Keratinocyte (primary cell): Measurements from ENCODE around the gene CFAP57. TPM values are rescaled to one million over a fixed set of nuclear protein-coding genes. Genes with fewer than 3 reads are reported as not detected.

Experiments used
- DNase-seq: peaks from one replicate; pipeline ENCODE4 v3.0.0-alpha.2; 2011; ENCODE audit warnings: low read depth, missing footprints, low spot score
- FAIRE-seq: peaks from 2 replicates; lab custom pipeline; 2011; peaks lifted over from hg19 to GRCh38; lab: Jason Lieb, UNC
- H2AFZ ChIP-seq: 2 replicates; pipeline ENCODE4 v1.6.0; 2012; ENCODE audit warnings: low read length, control low read depth, inconsistent platforms; ENCODE audit not compliant: control insufficient read depth
- H3K27ac ChIP-seq: 2 replicates; pipeline ENCODE4 v1.5.1; 2011; ENCODE audit warnings: low read length; ENCODE audit not compliant: control insufficient read depth, insufficient read depth
- H3K27me3 ChIP-seq: 3 replicates; pipeline ENCODE4 v1.6.0; 2011; ENCODE audit warnings: low read length; ENCODE audit not compliant: control insufficient read depth, insufficient read depth; ENCODE audit errors: extremely low read depth
- H3K36me3 ChIP-seq, 2 experiments: 2 replicates in 1 of 2; 3 replicates in 1 of 2; pipeline ENCODE4 v1.5.1; 2011; ENCODE audit warnings: low read length in 2 of 2, mild to moderate bottlenecking in 1 of 2; ENCODE audit not compliant: control insufficient read depth in 2 of 2, insufficient read depth in 2 of 2; ENCODE audit errors: extremely low read depth in 1 of 2
- H3K4me1 ChIP-seq: 3 replicates; pipeline ENCODE4 v1.5.1; 2011; ENCODE audit warnings: low read length; ENCODE audit not compliant: control insufficient read depth, insufficient read depth; ENCODE audit errors: extremely low read depth
- H3K4me2 ChIP-seq: 3 replicates; pipeline ENCODE4 v1.6.0; 2011; ENCODE audit warnings: low read depth, low read length; ENCODE audit not compliant: control insufficient read depth, insufficient read depth; ENCODE audit errors: extremely low read depth
- H3K4me3 ChIP-seq, 3 experiments: fragments of 200-600 bp in 1 of 3; sonication (generic) in 1 of 3; 2 replicates in 2 of 3; 3 replicates in 1 of 3; pipeline ENCODE4 v1.5.1; 2011 to 2016; ENCODE audit warnings: low read length in 3 of 3, mild to moderate bottlenecking in 3 of 3, control low read depth in 2 of 3, inconsistent platforms in 1 of 3, low read depth in 1 of 3, mixed read lengths in 1 of 3, mixed run types in 1 of 3, moderate library complexity in 1 of 3; ENCODE audit not compliant: control insufficient read depth in 2 of 3, insufficient read depth in 2 of 3; ENCODE audit errors: extremely low read depth in 1 of 3
- H3K79me2 ChIP-seq: 2 replicates; pipeline ENCODE4 v1.6.0; 2012; ENCODE audit warnings: low read length; ENCODE audit not compliant: control insufficient read depth, insufficient read depth
- H3K9ac ChIP-seq: 3 replicates; pipeline ENCODE4 v1.6.0; 2011; ENCODE audit warnings: low read length; ENCODE audit not compliant: control insufficient read depth, insufficient read depth; ENCODE audit errors: extremely low read depth
- H3K9me1 ChIP-seq: 3 replicates; pipeline ENCODE4 v1.6.0; 2011; ENCODE audit warnings: low read length; ENCODE audit not compliant: control insufficient read depth, insufficient read depth; ENCODE audit errors: extremely low read depth
- H3K9me3 ChIP-seq: 2 replicates; pipeline ENCODE4 v1.5.1; 2012; ENCODE audit warnings: low read depth, low read length; ENCODE audit not compliant: control insufficient read depth
- H4K20me1 ChIP-seq: 3 replicates; pipeline ENCODE4 v1.6.0; 2011; ENCODE audit warnings: low read length; ENCODE audit not compliant: control insufficient read depth, insufficient read depth; ENCODE audit errors: extremely low read depth
- EZH2 ChIP-seq: IDR thresholded peaks from one replicate; pipeline ENCODE4 v1.6.1; 2012; ENCODE audit warnings: inconsistent platforms, mild to moderate bottlenecking, low read length, moderate library complexity
- dilution Hi-C: fragments of 300-500 bp; cut with MboI; formaldehyde crosslinking; loops from one replicate; pipeline ENCODE4 v1.7.0; 2020; ENCODE audit warnings: low sequenced_read_pairs; ENCODE audit not compliant: extremely low pct_ligation_motif_present
- polyA plus RNA-seq, 5 experiments: library from polyadenylated mRNA; depleted of rRNA in 3 of 5; stranded (reverse) in 3 of 5; stranded (forward) in 1 of 5; unstranded in 1 of 5; fragments of >200 nt; gene quantifications; 1 replicate in 1 of 5; 2 replicates in 3 of 5; 3 replicates in 1 of 5; pipeline versions ENCODE4 v1.2.1 to v1.2.3, GENCODE V29; 2011 to 2012; ENCODE audit warnings: missing spikeins in 2 of 5, low read depth in 1 of 5, low replicate concordance in 1 of 5
- TF ChIP-seq, protein P1 (sequence below), 3 experiments: IDR thresholded peaks in 1 of 3; conservative IDR thresholded peaks in 1 of 3; optimal IDR thresholded peaks in 1 of 3; 2 replicates in 2 of 3; 3 replicates in 1 of 3; pipeline versions ENCODE3 to v1.5.1; 2011; ENCODE audit warnings: low read length in 3 of 3, mild to moderate bottlenecking in 3 of 3, moderate library complexity in 2 of 3, control low read depth in 1 of 3, inconsistent platforms in 1 of 3; ENCODE audit not compliant: insufficient read depth in 2 of 3; ENCODE audit errors: extremely low read depth in 1 of 3

Gene CFAP57
- polyA plus RNA-seq, 1 donor (not counting 4 experiments of a cell fraction or from before 2014, with no cell fraction given): 0.39 TPM

DNA sequence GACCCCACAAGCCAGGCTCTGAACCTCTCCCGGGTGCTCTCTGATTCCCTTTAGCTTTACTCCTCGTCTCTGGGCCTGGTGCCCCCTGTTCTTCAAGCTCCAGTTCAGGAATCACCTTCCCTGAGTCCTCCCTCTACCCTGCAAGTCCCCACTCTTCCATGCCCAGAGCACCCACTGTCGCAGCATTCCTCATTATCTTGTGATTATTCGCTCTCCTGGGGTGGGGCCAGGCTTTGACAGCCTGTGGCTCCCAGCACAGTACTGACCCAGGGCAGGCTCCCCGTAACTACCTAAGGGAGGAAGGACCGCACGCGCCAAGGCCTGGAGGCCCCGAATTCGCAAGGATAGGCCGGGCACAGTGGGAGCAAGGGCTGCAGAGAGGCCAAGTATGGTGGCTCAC, 114.0 kb downstream of the CFAP57 start:
- no peak for TF ChIP-seq EZH2
- TF ChIP-seq, protein P1, sequence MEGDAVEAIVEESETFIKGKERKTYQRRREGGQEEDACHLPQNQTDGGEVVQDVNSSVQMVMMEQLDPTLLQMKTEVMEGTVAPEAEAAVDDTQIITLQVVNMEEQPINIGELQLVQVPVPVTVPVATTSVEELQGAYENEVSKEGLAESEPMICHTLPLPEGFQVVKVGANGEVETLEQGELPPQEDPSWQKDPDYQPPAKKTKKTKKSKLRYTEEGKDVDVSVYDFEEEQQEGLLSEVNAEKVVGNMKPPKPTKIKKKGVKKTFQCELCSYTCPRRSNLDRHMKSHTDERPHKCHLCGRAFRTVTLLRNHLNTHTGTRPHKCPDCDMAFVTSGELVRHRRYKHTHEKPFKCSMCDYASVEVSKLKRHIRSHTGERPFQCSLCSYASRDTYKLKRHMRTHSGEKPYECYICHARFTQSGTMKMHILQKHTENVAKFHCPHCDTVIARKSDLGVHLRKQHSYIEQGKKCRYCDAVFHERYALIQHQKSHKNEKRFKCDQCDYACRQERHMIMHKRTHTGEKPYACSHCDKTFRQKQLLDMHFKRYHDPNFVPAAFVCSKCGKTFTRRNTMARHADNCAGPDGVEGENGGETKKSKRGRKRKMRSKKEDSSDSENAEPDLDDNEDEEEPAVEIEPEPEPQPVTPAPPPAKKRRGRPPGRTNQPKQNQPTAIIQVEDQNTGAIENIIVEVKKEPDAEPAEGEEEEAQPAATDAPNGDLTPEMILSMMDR (optimal IDR thresholded peaks at IDR 0.05 in 1 of 3, IDR thresholded peaks at IDR 0.05 in 1 of 3, conservative IDR thresholded peaks at IDR 0.05 in 1 of 3; ENCODE audit: extremely low read depth in 1 of 3, insufficient read depth in 2 of 3, low read length in 3 of 3): no peak
- H3K4me3 ChIP-seq: no peak overlapping the region
- DNase-seq (no peak), FAIRE-seq (no peak)
- no peaks in the 10 kb centered on the region for H4K20me1 ChIP-seq
- dilution Hi-C loops: no loop called here
- no peak overlapping the region for H3K9ac ChIP-seq
- no peaks in the 10 kb centered on the region for H3K27me3 ChIP-seq
- no peak overlapping the region for H2AFZ ChIP-seq
- H3K36me3 ChIP-seq: no peaks in the 10 kb centered on the region
- H3K4me1 ChIP-seq: peaks cover 11% of the 10 kb centered on the region
- H3K27ac ChIP-seq: no peak overlapping the region
- no peaks in the 10 kb centered on the region for H3K9me1 ChIP-seq
- no peaks in the 10 kb centered on the region for H3K79me2 ChIP-seq
- no peaks in the 10 kb centered on the region for H3K9me3 ChIP-seq
- H3K4me2 ChIP-seq: no peak overlapping the region

DNA sequence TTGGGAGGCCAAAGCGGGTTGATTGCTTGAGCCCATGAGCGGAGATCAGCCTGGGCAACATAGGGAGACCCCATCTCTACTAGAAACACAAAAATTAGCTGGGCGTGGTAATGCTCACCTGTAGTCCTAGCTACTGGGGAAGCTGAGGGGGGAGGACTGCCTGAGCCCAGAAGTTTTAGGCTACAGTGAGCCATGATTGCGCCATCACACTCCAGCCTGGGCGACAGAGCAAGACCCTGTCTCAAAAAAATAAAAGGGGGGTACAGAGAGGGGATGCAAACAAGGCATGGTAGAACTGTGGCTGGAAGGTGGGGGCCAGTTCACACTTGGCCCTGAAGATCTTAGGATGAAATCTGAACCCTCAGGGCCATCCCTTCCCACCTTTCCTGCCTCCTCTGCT, 114.4 kb downstream of the CFAP57 start:
- Histone ChIP-seq H3K9ac (no peak overlapping the region), H2AFZ (no peak overlapping the region), H3K79me2 (no peaks in the 10 kb centered on the region), H3K36me3 (no peaks in the 10 kb centered on the region), H4K20me1 (no peaks in the 10 kb centered on the region), H3K9me3 (no peaks in the 10 kb centered on the region), H3K27ac (no peak overlapping the region), H3K4me3 (no peak overlapping the region), H3K27me3 (no peaks in the 10 kb centered on the region), H3K4me1 (peaks cover 11% of the 10 kb centered on the region), H3K9me1 (no peaks in the 10 kb centered on the region), H3K4me2 (no peak overlapping the region)
- FAIRE-seq (no peak), DNase-seq (no peak)
- dilution Hi-C loops: no loop called here
- no peak for TF ChIP-seq EZH2
- TF ChIP-seq, protein P1 (optimal IDR thresholded peaks at IDR 0.05 in 1 of 3, IDR thresholded peaks at IDR 0.05 in 1 of 3, conservative IDR thresholded peaks at IDR 0.05 in 1 of 3; ENCODE audit: extremely low read depth in 1 of 3, insufficient read depth in 2 of 3, low read length in 3 of 3): no peak
